HepG2 (cell line): ENCODE measurements around the gene RAD1. TPM values are rescaled to one million over a fixed set of nuclear protein-coding genes. Genes with fewer than 3 reads are reported as not detected.
A peak's percentile ranks its signal among the peaks of the same experiment; 100 is the strongest.

Source experiments
- ATAC-seq: fragments of 200-7000 bp; cut with Tn5 transposase; 3 replicates; pipeline ENCODE4 v1.9.1; 2020; ENCODE audit warnings: mild to moderate bottlenecking, moderate library complexity
- BruUV-seq: library from RNA; stranded (reverse); fragments of 400-500 nt; replicated peaks from 2 replicates; lab custom pipeline; 2021; lab: Mats Ljungman, UMichigan
- CTCF ChIA-PET: fragments of 300-600 bp; formaldehyde crosslinking; extraction: SDS; loops from one replicate; lab custom pipeline; 2021; ENCODE audit warnings: low total read pairs, inconsistent platforms, low intra/inter-chr PET ratio; lab: Yijun Ruan, JAX
- POLR2A ChIA-PET: fragments of 350-600 bp; sonication (Branson Sonifier 250); formaldehyde crosslinking; loops from one replicate; lab custom pipeline; 2020; ENCODE audit warnings: antibody characterized with exemption, inconsistent platforms; lab: Yijun Ruan, JAX
- DNase-seq: peaks from one replicate; pipeline ENCODE4 v3.0.0-alpha.2; 2015; ENCODE audit warnings: low spot score
- FAIRE-seq: peaks from 3 replicates; lab custom pipeline; 2011; peaks lifted over from hg19 to GRCh38; lab: Jason Lieb, UNC
- H2AFZ ChIP-seq: one replicate; pipeline ENCODE4 v1.6.1; 2011; ENCODE audit warnings: low read length, inconsistent platforms
- H3K27ac ChIP-seq: fragments of 300-600 bp; 3 replicates; pipeline ENCODE4 v1.8.0; 2011; ENCODE audit warnings: mixed run types, mild to moderate bottlenecking, mixed read lengths, low read length, inconsistent platforms; ENCODE audit not compliant: insufficient read depth; ENCODE audit errors: extremely low read length
- H3K27me3 ChIP-seq, 2 experiments: fragments of 200-600 bp in 1 of 2; 2 replicates in 1 of 2; 3 replicates in 1 of 2; pipeline versions ENCODE4 v1.6.0 to v1.8.0; 2011; ENCODE audit warnings: low read length in 2 of 2, mild to moderate bottlenecking in 2 of 2, moderate library complexity in 2 of 2, inconsistent platforms in 1 of 2; ENCODE audit not compliant: insufficient read depth in 2 of 2, control insufficient read depth in 1 of 2
- H3K36me3 ChIP-seq, 2 experiments: fragments of 200-600 bp in 1 of 2; replicated peaks in 1 of 2; 2 replicates in 1 of 2; 3 replicates in 1 of 2; pipeline versions ENCODE4 v1.5.1 to v1.8.0; 2011; ENCODE audit warnings: low read length in 2 of 2, inconsistent platforms in 1 of 2; ENCODE audit not compliant: insufficient read depth in 2 of 2, control insufficient read depth in 1 of 2
- H3K4me1 ChIP-seq: 2 replicates; pipeline ENCODE4 v1.5.1; 2012; ENCODE audit warnings: low read length, inconsistent platforms; ENCODE audit not compliant: insufficient read depth
- H3K4me2 ChIP-seq: 2 replicates; pipeline ENCODE4 v1.6.0; 2011; ENCODE audit warnings: low read depth, low read length, inconsistent platforms
- H3K4me3 ChIP-seq, 3 experiments: fragments of 200-600 bp in 1 of 3; sonication (generic), shearing (Covaris generic) in 1 of 3; replicated peaks in 1 of 3; 2 replicates each; pipeline ENCODE4 v1.5.1; 2011 to 2016; ENCODE audit warnings: low read length in 3 of 3, inconsistent platforms in 2 of 3, low read depth in 2 of 3, mild to moderate bottlenecking in 2 of 3, control low read depth in 1 of 3, mixed read lengths in 1 of 3; ENCODE audit not compliant: insufficient read depth in 1 of 3
- H3K79me2 ChIP-seq: one replicate; pipeline ENCODE4 v1.6.1; 2011; ENCODE audit warnings: low read length, inconsistent platforms; ENCODE audit not compliant: insufficient read depth
- H3K9ac ChIP-seq: 2 replicates; pipeline ENCODE4 v1.6.0; 2011; ENCODE audit warnings: mild to moderate bottlenecking, low read depth, low read length, inconsistent platforms; ENCODE audit not compliant: insufficient read depth
- H3K9me3 ChIP-seq: 2 replicates; pipeline ENCODE4 v1.5.1; 2012; ENCODE audit warnings: mild to moderate bottlenecking, low read length
- H4K20me1 ChIP-seq: 2 replicates; pipeline ENCODE4 v1.6.0; 2011; ENCODE audit warnings: inconsistent platforms, mild to moderate bottlenecking, low read length, moderate library complexity; ENCODE audit not compliant: insufficient read depth
- FOXJ3 ChIP-seq: sonication (generic); formaldehyde crosslinking; IDR thresholded peaks from 2 replicates; pipeline ENCODE4 v1.4.0; 2020; ENCODE audit warnings: missing genetic modification reagents, mild to moderate bottlenecking, borderline replicate concordance
- ISX ChIP-seq: sonication (generic); formaldehyde crosslinking; conservative IDR thresholded peaks from 2 replicates; pipeline ENCODE4 v1.5.0; 2020; ENCODE audit warnings: missing genetic modification reagents
- RAD21 ChIP-seq: fragments of 450-650 bp; formaldehyde crosslinking; IDR thresholded peaks from 2 replicates; pipeline ENCODE4 v1.5.0; 2020; ENCODE audit warnings: mild to moderate bottlenecking
- SMC3 ChIP-seq: IDR thresholded peaks from 2 replicates; pipeline ENCODE4 v1.6.1; 2011; ENCODE audit warnings: low read length, improper control_type of control experiment
- STAG1 ChIP-seq: sonication (generic); formaldehyde crosslinking; IDR thresholded peaks from 2 replicates; pipeline ENCODE4 v1.4.0; 2020; ENCODE audit warnings: missing genetic modification reagents
- THAP9 ChIP-seq: sonication (generic); formaldehyde crosslinking; IDR thresholded peaks from 2 replicates; pipeline ENCODE4; 2020; ENCODE audit warnings: missing genetic modification reagents, mild to moderate bottlenecking, borderline replicate concordance
- ZNF30 ChIP-seq: sonication (generic); formaldehyde crosslinking; IDR thresholded peaks from 2 replicates; pipeline ENCODE4 v1.5.0; 2020; ENCODE audit warnings: mild to moderate bottlenecking, missing genetic modification reagents
- WGBS: methylation state at CpG from one replicate; pipeline ENCODE4 v1.1.6; 2017; ENCODE audit warnings: low lambda C conversion rate; 5-methylcytosine and 5-hydroxymethylcytosine counted together
- in situ Hi-C: cut with HindIII; loops from 2 replicates; pipeline ENCODE4 v1.10.0; 2017; ENCODE audit warnings: low pct_unique_long_range_greater_than_20kb; ENCODE audit not compliant: extremely low pct_ligation_motif_present
- intact Hi-C: fragments of 100-400 bp; cut with micrococcal nuclease; formaldehyde crosslinking; loops from one replicate; pipeline ENCODE4 v1.10.0; 2022; ENCODE audit not compliant: unreplicated experiment
- polyA plus RNA-seq, 8 experiments: library from polyadenylated mRNA; depleted of rRNA in 3 of 8; stranded (reverse) in 7 of 8; unstranded in 1 of 8; fragments of >200 nt; fragmentation: Illumina TruSeq in 4 of 8; extraction: Trizol in 4 of 8; gene quantifications; 2 replicates each; pipeline versions ENCODE4 v1.2.1 to v1.2.3, GENCODE V29; 2011 to 2016; ENCODE audit warnings: low read depth in 4 of 8, missing spikeins in 1 of 8, mixed read lengths in 1 of 8; ENCODE audit not compliant: insufficient read depth in 1 of 8
- total RNA-seq, 5 experiments: library from RNA; depleted of rRNA; stranded (reverse); fragments of >200 nt; fragmentation: Illumina TruSeq; extraction: Trizol; gene quantifications; 2 replicates each; pipeline ENCODE4 v1.2.3, GENCODE V29; 2016; ENCODE audit warnings: low read depth in 1 of 5
- TF ChIP-seq, protein P1 (sequence below): sonication (generic); formaldehyde crosslinking; IDR thresholded peaks from 2 replicates; pipeline ENCODE4 v1.5.0; 2020; ENCODE audit warnings: mild to moderate bottlenecking, missing genetic modification reagents, moderate library complexity

The RAD1 gene
- total and polyA plus RNA-seq, 2 of the 13 experiments (the other 11 are each of a cell fraction or from before 2014, with no cell fraction given), result 14.7 to 39.1 TPM

- TF ChIP-seq ZNF30 (CRISPR knock-in tag) (no peak), SMC3 (peak; percentile 36; the same call in 1 of the 2 replicates), FOXJ3 (CRISPR knock-in tag) (0 out of 2 replicates have a peak, but pooled peaks have one; percentile 21), STAG1 (peak; percentile 65), THAP9 (CRISPR knock-in tag) (no peak), ISX (CRISPR knock-in tag) (0 out of 2 replicates have a peak, but pooled peaks have one; percentile 53), RAD21 (CRISPR knock-in tag) (peak; percentile 32; the same call in 1 of the 2 replicates)
- TF ChIP-seq, protein P1, sequence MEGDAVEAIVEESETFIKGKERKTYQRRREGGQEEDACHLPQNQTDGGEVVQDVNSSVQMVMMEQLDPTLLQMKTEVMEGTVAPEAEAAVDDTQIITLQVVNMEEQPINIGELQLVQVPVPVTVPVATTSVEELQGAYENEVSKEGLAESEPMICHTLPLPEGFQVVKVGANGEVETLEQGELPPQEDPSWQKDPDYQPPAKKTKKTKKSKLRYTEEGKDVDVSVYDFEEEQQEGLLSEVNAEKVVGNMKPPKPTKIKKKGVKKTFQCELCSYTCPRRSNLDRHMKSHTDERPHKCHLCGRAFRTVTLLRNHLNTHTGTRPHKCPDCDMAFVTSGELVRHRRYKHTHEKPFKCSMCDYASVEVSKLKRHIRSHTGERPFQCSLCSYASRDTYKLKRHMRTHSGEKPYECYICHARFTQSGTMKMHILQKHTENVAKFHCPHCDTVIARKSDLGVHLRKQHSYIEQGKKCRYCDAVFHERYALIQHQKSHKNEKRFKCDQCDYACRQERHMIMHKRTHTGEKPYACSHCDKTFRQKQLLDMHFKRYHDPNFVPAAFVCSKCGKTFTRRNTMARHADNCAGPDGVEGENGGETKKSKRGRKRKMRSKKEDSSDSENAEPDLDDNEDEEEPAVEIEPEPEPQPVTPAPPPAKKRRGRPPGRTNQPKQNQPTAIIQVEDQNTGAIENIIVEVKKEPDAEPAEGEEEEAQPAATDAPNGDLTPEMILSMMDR (CRISPR knock-in tag), result peak; percentile 67
- TF ChIP-seq, all 625 proteins: peak for 6
- intact Hi-C loops, result loop anchor here (1.0 kb wide), 2 partner anchors 9 to 45 kb away; no protein-coding TSS in a partner anchor
- no peaks in the 10 kb centered on the region; a peak in 1 of 5 replicates for H3K36me3 ChIP-seq
- ChIA-PET CTCF (interaction anchor here (1.5 to 3.0 kb wide), 2 partner anchors 45 to 244 kb away, joined by 3 to 24 read pairs; no protein-coding TSS in a partner anchor), POLR2A (interaction anchor here (1.3 kb wide), 1 partner anchor 28 kb away, joined by 3 read pairs; no protein-coding TSS in a partner anchor)
- no peak overlapping the region for H2AFZ ChIP-seq
- no peak overlapping the region for H3K4me3 ChIP-seq
- peak; percentile 30 for DNase-seq
- no peak overlapping the region for H3K4me2 ChIP-seq
- 54% methylated on average over 5 of the region's 5 CpGs for WGBS
- no peaks in the 10 kb centered on the region for H3K9me3 ChIP-seq
- H3K4me1 ChIP-seq, result peaks cover 7% of the 10 kb centered on the region
- no TSS peak for BruUV-seq
- peak; percentile 94 for ATAC-seq
- H3K27ac ChIP-seq, result no peak overlapping the region
- no peaks in the 10 kb centered on the region for H4K20me1 ChIP-seq
- no peaks in the 10 kb centered on the region for H3K27me3 ChIP-seq
- H3K9ac ChIP-seq, result no peak overlapping the region
- peak; percentile 71 for FAIRE-seq
- in situ Hi-C loops, result no loop called here
- H3K79me2 ChIP-seq, result no peaks in the 10 kb centered on the region
Measured at GRCh38 chr5:34957857-34958690, 42.8 kb upstream of the RAD1 start.
